ENCODE measurements around the gene ELF2.
"Not testable (repeated sequence)": the region's sequence is repeated elsewhere in the genome, so short reads cannot be mapped to it uniquely, and the experiment has no call there.

The ELF2 gene

DNA sequence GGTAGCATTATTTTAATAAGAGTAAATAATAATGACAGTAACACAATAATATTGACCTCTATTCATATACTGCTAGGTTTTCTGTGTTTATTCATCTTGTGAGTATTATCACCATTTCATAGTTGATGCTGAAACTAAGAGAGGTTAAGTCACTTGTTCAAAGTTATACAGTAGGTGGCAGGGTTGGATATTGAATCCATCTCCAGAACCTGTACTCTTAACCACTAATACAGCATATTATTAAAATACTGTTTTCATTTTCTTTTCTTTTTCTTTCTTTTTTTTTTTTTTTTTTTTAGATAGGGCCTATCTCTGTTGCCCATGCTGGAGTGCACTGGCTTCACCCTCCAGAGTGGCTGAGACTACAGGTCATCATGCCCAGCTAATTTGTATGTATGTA is 7.1 kb upstream of the ELF2 start:
- DNase-seq (ENCODE audit: low spot score) = no peak

DNA sequence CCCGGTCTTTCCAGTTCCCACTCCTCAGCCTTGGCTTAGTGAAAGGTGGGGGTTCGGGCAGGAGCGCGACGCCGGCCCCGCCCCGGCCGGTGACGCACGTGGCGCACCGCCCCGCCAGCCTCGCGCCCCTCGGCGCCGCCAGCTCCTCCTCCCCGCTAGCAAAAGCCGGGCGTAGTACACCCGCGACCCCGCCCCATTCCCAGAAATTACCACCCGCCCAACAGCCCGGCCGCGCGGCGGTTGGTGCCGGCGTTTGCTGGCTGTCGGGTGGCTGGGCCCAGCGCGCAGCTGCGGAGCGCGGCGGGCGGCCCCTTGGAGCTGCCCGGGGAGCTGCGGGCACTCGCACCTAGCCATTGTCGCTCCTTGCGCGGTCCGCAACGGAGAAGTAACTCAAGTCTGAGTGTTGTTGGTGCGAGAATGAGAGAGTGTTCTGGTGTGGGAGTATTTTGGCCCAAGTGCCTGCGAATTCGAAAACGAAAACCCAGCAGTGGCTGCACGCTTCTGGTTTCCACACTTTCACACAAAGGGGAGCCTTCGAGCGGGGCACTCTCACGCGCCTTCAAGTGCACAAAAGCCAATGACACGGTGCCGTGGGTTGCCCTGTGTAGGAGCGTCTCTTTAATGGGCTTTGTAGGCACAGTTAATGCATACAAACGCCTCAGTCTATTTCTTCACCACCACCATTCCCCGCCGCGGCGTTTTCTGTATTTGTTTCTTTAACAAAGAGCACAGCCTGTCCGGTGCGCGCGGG is 1.0 kb upstream of the ELF2 start:
- peak; percentile 95 for DNase-seq (ENCODE audit: low spot score)

DNA sequence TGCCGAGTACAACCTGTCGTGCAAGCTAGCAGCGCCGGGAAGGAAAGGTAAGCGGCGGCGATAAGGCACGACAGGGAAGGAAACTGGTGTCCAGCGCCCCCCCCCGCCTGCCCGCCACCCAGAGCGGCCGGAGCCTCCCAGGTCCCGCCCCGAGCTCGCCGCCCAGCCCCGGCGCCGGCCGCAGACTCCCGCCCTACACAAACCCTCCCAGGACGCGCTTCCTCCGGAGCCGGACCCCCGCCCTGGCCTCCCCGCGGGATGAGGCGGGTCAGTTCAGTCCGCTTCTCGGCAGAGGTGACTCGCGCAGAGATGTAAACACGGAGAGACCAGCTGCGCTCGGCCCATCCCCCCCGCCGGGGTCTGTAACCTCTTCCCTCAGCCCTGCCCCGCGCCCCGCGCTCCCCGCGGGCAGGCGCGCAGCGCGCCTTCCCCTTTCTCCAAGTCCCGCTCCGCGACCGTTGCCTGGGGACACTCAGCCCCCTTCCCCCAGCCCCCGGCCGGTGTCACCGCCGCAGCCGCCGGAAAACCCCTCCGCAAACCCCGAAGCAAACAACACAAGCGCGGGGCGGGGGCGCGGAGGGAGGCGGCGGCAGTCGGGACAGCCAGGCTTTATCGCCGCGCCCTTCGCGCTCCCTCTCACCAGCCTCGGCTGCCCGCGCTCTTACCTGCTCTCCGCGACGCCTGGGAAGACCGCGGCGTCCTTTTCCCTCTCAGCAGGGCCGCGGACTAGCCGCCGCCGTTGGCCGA is 543 bp downstream of the ELF2 start:
- peak; percentile 76 for DNase-seq (ENCODE audit: low spot score)

DNA sequence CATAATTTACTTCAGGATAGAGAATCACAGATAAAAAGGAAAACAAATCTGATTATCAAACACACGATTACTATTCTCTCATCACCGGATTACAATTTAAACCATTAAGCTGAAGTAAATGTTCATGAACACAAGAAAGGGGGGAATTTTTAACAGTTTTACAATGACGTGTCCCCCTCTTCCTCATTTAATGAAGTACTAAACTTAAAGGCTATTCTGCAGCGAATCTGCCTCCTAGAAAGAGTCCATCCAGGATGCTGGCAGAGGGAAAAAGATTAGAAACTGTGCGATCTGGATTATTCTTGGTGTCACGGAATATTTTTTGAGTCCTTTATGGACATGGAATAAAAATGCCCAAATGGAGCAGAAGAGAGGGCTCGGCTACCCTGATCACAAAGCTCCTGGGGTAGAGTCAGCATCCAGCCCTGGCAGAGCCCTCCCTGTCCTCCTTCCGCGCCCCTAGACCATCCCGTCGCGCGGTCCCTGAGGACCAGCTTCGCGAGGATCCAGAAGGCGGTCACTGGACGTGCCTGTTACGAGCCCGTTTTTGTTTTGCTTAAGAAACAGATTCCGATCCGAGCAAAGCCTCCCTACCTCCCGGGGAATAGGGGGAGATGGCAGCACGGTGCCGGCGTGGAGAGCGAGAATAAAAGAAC is 1.2 kb downstream of the ELF2 start:
- no peak for DNase-seq (ENCODE audit: low spot score)

DNA sequence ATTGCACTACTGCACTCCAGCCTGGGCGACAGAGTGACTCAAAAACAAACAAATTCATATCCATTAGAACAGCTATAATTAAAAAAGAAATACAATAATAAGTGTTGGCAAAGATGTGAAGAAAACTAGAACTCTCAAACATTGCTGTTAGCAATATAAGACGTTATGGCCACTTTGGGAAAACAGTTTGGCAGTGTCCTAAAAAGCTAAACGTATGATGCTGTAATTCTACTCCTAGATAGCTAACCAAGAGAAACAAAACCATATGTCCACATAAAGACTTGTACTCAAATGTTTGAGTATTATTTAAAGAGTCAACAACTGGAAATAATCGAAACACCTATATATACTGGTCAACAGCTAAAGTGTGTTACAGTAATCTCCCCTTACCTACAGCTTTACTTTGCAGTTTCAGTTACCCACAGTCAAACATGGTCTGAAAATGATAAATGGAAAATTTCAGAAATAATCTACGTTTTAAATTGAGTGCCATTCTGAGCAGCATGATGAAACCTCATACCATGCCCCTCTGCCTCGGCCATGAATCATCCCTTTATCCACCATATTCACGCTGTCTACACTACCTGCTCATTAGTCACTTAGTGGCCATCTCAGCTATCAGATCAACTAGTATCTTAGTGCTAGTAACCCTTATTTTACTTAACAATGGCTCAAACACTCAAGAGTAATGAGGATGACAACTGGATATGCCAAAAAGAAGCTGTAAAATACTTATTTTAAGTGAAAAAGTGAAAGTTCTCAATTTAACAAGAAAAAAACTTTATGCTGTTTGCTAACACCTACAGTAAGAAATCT is 4.9 kb downstream of the ELF2 start:
- DNase-seq (ENCODE audit: low spot score) = no peak

DNA sequence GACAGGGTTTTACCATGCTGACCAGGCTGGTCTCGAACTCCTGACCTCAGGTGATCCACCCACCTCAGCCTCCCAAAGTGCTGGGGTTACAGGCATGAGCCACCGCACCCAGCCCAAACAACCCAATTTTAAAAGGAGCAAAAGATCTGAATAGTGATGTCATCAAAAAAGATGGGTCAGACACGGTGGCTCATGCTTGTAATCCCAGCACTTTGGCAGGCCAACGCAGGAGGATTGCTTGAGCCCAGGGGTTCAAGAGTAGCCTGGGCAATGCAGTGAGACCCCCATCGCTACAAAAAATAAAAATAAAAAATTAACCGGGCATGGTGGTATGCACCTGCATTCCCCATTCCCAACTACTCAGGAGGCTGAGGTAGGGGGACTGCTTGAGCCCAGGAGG is 6.1 kb downstream of the ELF2 start:
- no peak for DNase-seq (ENCODE audit: low spot score)

DNA sequence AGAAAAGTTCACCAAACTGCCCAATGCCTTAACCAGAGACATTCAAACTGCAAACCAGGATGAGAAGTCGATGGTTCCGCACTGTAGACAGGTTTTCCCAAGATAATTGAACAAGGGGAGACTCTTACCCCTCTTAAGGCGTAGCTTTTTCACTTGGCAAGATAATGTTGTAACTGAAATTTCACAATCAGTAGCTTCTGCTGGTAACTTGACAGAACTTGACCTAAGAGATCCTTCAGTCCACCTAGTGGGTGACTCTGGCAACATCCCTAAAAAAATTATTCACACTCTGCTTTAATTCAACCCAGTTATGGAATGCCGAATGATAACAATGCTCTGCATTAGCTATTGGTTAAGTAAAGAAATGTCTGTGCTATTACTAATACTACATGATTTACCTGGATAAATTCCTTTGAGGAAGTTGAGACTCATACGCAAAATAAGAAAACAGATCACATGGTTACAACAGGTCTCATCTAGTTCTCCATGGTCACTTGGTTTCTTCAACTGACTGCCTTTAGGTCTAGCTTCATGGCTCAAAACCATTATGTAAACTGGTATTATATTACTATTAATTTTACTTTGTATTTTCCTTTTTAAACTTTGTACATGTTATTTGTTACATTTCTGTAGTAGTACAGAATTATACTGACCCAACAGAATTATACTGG is 9.1 kb downstream of the ELF2 start:
- no peak for DNase-seq (ENCODE audit: low spot score)

DNA sequence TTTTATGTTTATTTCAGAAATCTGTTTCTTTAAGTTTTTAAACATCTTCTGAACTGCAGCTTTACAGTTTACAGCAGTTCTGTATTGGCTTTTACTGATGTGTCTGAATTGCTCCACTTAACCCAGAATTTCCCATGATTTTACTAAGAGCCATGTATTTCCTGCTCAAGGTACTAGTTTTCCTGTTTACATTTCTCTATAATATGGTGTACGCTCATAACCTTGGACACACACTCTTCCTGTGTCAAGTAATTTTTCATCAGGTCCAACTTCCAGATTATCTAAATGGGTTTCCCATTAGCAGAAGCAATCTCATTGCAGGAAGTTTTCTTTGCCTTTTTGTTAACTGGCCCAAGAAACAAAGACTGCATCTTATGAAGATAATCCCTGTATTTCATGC is 12.3 kb downstream of the ELF2 start:
- DNase-seq (ENCODE audit: low spot score) = no peak

DNA sequence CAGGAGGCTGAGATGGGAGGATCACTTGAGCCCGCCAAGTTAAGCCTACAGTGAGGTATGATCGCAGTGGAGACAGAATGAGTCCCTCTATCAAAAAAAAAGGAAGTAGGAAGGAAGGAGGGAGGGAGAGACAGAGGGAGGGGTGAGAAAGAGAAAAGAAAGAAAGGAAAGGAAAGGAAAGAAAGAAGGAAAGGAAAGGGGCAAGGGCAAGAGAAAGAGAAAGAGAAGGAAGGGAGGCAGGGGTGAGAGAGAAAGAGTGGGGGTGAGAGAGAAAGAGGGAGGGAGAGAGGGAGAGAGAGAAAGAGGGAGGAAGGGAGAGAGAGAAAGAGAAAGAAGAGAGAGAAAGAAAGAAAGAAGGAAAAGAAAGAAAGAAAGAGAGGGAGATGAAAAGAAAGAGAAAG is 13.2 kb downstream of the ELF2 start:
- no peak for DNase-seq (ENCODE audit: low spot score)

DNA sequence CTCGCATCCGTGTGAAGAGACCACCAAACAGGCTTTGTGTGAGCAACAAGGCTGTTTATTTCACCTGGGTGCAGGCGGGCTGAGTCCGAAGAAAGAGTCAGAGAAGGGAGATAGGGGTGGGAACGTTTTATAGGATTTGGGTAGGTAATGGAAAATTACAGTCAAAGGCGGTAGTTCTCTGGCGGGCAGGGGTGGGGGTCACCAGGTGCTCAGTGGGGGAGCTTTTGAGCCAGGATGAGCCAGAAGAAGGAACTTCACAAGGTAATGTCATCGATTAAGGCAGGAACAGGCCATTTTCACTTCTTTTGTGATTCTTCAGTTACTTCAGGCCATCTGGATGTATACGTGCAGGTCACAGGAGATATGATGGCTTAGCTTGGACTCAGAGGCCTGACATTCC is 19.0 kb downstream of the ELF2 start:
- DNase-seq (ENCODE audit: low spot score) = not testable (repeated sequence)

DNA sequence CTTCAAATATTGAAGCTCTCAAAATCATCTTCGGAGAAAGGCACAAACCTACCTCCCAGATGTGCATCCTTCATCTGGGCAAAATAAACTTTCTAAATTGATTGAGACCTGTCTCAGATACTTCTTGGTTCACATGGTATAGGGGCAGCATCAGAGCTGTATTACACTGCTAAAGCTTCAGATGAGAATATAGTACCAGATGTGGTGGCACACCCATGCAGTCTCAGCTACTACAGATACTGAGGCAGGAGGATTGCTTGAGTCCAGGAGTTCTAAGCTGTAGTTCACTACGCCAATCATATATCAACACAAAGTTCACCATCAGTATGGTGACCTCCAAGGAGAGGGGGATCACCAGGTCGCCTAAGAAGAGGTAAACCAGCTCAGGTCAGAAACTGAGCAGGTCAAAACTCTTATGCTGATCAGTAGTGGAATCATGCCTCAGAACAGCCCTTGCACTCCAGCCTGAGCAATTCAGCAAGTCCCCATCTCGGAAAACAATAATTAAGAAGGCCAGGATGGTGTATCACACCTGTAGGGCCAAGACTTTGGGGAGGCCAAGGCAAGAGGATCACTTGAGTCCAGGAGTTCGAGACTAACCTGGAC is 22.0 kb downstream of the ELF2 start:
- no peak for DNase-seq (ENCODE audit: low spot score)

DNA sequence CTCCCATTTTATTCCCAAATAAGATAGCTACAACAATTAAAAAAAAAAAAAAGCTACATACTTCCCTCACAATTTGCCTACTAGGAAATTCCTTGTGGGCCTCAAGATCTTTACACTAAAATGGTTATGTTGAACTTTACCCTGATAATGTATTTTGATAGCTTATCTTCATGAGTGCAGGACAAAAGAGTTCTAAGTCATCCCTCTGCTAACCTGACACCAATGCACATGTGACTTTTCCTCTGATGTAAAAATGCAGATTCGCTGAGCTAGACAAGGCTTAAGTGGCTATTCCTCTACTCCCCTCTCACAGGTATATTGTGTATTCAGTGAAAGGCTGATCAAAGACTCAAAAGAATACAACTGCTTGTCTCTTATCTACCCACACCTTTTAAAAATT is 22.5 kb downstream of the ELF2 start:
- no peak for DNase-seq (ENCODE audit: low spot score)

DNA sequence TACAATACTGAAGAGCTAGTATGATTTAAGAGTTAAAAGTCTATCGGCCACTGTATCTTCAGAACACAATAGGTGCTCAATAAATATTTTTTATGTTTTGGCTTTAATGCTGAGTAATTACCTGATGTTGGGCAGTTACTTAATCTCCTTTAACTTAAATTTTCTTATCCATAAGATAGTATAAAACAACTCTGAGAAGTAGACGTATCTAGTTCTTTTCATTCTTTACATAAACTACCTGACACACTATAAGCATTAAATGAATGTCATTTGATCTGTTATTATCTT is 22.9 kb downstream of the ELF2 start:
- no peak for DNase-seq (ENCODE audit: low spot score)

DNA sequence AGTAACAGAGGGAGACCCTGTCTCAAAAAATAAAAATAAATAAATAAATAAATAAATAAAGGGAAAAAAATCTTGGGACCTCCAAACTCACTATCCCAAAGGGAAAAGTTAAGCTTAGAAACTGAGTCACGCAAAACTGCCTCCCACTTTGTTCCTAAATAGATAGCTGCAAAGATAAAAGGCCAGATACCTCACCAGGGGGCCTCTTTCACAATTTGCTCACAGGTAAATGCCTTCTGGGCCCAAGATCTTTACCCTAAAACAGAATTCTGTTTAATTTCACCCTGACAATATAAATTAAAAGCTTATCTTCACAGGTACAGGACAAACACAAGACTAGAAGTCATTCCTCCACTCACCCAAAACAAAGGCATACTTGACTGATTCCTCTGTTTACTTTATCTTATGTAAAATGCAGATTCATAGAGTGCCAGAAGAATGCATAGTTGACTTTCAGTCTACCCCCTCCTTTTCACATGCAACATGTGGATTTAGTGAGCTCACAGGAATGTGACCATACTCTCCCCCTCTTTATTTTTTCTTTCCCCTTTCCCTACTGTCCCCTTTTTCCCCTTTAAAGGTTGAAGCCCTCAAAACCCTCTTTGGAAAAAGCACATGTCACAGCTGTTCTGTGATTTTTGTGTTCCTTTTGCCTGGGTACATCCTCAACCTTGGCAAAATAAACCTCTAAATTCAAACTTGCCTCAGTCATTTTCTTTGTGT is 23.4 kb downstream of the ELF2 start:
- DNase-seq (ENCODE audit: low spot score) = no peak

DNA sequence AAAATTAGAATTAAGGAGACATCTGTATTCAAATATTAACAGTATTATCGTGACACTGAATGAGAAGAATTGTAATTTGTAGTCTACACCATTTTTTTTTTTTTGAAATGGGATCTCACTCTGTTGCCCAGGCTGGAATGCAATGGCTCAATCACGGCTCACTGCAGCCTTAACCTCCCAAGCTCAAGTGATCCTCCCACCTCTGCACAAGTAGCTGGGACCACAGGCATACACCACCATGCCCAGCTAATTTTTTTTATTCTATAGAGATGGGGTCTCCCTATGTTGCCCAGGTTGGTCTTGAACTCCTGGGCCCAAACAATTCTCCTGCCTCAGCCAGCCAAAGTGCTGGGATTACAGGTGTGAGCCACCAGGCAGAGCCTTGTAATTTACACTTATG is 24.8 kb downstream of the ELF2 start:
- no peak for DNase-seq (ENCODE audit: low spot score)

DNA sequence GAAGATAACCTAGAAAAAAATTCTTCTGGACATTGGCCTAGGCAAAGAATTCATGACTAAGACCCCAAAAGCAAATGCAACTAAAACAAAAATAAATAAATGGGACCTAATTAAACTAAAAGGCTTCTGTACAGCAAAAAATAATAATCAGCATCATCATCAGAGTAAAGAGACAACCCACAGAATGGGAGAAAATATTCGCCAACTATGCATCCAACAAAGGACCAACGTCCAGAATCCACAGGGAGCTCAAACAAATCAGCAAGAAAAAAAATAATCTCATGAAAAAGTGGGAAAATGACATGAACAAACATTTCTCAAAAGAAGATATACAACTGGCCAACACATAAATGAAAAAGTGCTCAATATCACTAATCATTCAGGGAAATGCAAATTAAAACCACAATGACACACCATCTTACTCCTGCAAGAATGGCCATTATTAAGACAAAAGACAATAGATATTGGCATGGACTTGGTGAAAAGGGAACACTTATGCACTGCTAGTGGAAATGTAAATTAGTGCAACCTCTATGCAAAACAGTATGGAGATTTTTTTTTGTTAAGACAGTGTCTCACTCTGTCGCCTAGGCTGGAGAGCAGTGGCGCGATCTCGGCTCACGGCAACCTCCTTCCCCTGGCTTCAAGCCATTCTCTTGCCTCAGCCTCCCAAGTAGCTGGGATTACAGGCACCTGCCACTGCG is 29.9 kb downstream of the ELF2 start:
- DNase-seq (ENCODE audit: low spot score) = no peak

DNA sequence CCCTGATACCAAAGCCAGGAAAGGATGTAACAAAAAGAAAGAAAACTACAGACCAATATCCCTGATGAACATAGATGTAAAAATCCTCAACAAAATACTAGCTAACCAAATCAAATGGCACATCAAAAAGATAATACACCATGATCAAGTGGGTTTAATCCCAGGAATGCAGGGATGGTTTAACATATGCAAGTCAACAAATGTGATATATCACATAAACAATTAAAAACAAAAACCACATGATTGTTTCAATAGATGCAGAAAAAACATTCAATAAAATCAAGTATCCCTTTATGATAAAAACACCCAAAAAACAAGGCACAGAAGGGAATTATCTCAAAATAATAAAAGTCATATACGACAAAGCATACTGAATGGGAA is 31.5 kb downstream of the ELF2 start:
- DNase-seq (ENCODE audit: low spot score) = no peak

DNA sequence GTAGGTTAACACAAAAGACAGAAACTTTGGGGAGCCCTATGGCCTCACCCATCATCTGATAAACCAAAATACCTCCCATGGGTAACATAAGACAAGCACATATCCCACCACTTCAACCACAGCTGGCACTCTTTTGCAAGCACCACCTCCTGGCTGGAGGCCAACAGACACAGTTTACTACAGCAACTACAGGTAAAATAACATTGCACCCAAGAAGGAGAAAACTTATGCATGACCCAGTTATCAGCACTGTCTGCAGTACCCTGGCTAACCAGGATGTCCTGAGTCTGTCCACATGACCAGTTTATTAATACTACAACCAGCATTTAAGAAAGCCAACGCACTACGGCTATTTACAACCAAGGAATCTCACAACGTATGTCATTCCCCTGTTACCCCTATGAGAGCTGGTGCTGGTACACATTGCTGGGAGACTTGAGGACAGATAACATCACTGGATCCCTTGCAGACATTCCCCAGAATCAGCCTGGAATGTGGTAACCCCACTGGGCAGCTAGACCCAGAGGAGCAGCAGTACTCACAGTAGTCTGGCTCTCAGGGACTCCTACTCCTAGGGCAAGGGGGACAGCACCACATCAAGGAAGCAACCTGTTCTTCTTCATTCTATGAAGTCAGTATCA is 32.0 kb downstream of the ELF2 start:
- DNase-seq (ENCODE audit: low spot score) = no peak

DNA sequence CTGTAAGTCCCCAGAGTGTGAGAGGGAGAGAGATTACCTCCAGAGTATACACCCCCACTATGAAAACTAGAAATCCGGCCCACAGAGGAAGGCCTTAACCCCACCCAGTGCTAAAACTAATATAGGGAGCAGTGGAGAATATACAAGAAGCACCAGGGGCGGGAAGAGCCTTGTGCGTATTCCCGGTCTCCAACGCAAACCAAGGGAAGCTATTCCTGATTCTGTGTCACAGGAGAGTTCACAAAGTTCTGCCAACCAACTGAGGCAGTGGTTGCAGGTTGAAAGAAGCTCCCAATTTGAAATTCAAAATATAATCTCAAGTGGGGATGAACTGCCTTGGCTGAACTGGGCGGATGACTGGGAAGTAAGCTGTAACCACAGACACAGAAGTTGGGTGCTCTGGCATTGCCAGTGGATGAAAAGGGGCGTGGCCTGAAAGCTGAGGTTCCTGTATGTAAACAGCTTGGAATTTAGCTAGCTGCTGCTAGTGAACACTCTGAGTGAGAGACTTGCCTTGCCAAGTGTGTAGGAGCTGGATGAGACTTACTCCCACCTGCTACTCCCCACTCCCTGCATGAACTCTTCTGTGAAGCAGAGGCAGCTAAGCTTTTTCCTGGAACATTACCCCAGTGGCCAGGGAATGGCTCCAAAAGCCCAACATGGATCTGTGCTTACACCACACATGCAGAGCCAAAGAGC is 32.7 kb downstream of the ELF2 start:
- DNase-seq (ENCODE audit: low spot score) = peak; percentile 11

All from putamen (tissue), 1 donor.